ENCODE data around the gene PER2. TPM values are rescaled to one million over a fixed set of nuclear protein-coding genes. Genes with fewer than 3 reads are reported as not detected.
"Not testable (repeated sequence)": the region's sequence is repeated elsewhere in the genome, so short reads cannot be mapped to it uniquely, and the experiment has no call there.

The PER2 gene
- polyA plus RNA-seq, 2 donors, result 4.9 to 12.6 TPM

DNA sequence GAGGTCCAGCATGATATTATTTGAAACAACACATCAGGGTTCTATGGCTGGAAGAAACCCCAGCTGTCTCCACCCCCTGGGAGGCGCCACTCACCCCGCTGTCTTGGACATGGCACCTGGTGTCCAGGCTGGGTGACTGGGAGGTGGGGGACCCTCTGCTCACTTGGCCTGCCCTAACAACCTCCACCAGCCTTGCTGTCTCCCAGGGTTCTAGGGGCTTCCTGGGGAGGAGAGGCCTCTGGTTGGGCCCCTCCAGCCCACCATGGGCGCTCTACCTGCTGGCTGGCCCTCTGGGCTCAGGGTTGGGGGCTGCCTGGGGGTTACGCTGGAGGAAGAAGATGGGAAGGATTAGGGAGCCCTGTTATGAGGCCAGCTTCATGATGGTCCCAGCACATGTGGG lies 16.3 kb downstream of the PER2 start:
- Histone ChIP-seq H3K27me3 (ENCODE audit: control insufficient read depth in 1 of 2, insufficient read depth in 2 of 2, low read length in 2 of 2) (no peaks in the 10 kb centered on the region), H3K9me3 (ENCODE audit: control insufficient read depth in 2 of 2, insufficient read depth in 1 of 2, low read depth in 1 of 2, low read length in 1 of 2) (no peaks in the 10 kb centered on the region), H3K27ac (ENCODE audit: low read depth in 2 of 2, low read length in 1 of 2) (no peak overlapping the region), H3K4me1 (ENCODE audit: control insufficient read depth in 2 of 2, insufficient read depth in 2 of 2, low read length in 1 of 2) (peaks cover 0 to 8% of the 10 kb centered on the region in 2 donors), H3K36me3 (ENCODE audit: control insufficient read depth in 2 of 2, insufficient read depth in 2 of 2, low read length in 1 of 2) (peaks cover 28 to 50% of the 10 kb centered on the region in 2 donors), H3K4me3 (ENCODE audit: low read depth in 1 of 2, low read length in 2 of 2) (no peak overlapping the region)
- 97 to 100% methylated on average over 4 of the region's 4 CpGs for WGBS, 2 donors

GRCh38 chr2:238271686-238272085 lies 16.7 kb downstream of the PER2 start:
- H3K27me3 ChIP-seq (ENCODE audit: control insufficient read depth in 1 of 2, insufficient read depth in 2 of 2, low read length in 2 of 2); H3K9me3 ChIP-seq (ENCODE audit: control insufficient read depth in 2 of 2, insufficient read depth in 1 of 2, low read depth in 1 of 2, low read length in 1 of 2); H3K4me3 ChIP-seq (ENCODE audit: low read depth in 1 of 2, low read length in 2 of 2); H3K27ac ChIP-seq (ENCODE audit: low read depth in 2 of 2, low read length in 1 of 2): not testable (repeated sequence)
- WGBS, 2 donors, result 83 to 86% methylated on average over 8 of the region's 8 CpGs
- H3K36me3 ChIP-seq (ENCODE audit: control insufficient read depth in 2 of 2, insufficient read depth in 2 of 2, low read length in 1 of 2), result peaks cover 26 to 51% of the 10 kb centered on the region in 2 donors
- peaks cover 0 to 10% of the 10 kb centered on the region in 2 donors for H3K4me1 ChIP-seq (ENCODE audit: control insufficient read depth in 2 of 2, insufficient read depth in 2 of 2, low read length in 1 of 2)

DNA sequence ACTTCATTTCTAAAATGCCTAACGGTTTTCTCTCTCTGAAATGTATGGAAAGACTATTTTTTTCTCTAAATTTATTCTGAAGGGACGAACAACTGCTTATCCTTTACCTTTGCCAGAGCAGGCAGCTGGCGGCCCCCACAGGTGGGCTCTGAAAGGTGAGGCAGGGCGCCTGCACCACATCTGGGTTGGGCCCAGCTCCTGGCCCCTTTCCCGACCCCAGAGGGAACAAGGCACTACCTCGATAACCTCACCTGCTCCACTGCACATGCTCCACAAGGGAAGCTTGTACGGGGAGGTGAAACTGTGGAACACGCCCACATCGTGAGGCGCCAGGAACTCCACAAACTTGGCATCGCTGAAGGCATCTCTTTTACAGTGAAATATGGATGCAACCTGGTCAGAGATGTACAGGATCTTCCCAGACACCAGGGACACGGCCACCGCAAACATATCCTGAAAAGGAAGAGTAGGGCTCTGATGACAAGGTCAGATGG lies 17.3 kb downstream of the PER2 start:
- Histone ChIP-seq H3K4me1 (ENCODE audit: control insufficient read depth in 2 of 2, insufficient read depth in 2 of 2, low read length in 1 of 2) (peaks cover 0 to 10% of the 10 kb centered on the region in 2 donors), H3K4me3 (ENCODE audit: low read depth in 1 of 2, low read length in 2 of 2) (no peak overlapping the region), H3K27me3 (ENCODE audit: control insufficient read depth in 1 of 2, insufficient read depth in 2 of 2, low read length in 2 of 2) (no peaks in the 10 kb centered on the region), H3K9me3 (ENCODE audit: control insufficient read depth in 2 of 2, insufficient read depth in 1 of 2, low read depth in 1 of 2, low read length in 1 of 2) (no peaks in the 10 kb centered on the region), H3K27ac (ENCODE audit: low read depth in 2 of 2, low read length in 1 of 2) (no peak overlapping the region), H3K36me3 (ENCODE audit: control insufficient read depth in 2 of 2, insufficient read depth in 2 of 2, low read length in 1 of 2) (peaks cover 22 to 45% of the 10 kb centered on the region in 2 donors)
- 62 to 76% methylated on average over 13 of the region's 13 CpGs for WGBS, 2 donors

DNA sequence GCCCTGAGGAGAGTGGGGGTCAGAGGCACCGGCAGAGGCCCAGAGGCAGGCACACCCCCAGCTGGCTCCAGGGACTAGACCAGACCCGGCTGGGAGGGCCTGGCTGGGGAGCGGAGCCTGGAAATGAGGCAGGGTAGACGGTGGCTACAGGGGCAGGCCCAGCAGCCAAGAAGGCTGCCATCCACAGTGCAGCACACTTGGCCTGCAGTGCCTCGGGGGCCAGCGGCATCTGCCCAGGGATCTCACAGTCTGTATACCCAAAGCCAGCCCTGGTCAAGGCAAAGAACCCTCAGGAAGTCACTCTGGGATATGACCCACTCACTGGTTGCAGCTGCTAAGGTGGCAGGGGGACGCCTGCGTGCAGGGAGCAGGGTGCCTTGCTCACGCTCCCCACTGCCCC lies 17.8 kb downstream of the PER2 start:
- no peaks in the 10 kb centered on the region for H3K27me3 ChIP-seq (ENCODE audit: control insufficient read depth in 1 of 2, insufficient read depth in 2 of 2, low read length in 2 of 2)
- 85 to 88% methylated on average over 8 to 9 of the region's 9 CpGs for WGBS, 2 donors
- H3K27ac ChIP-seq (ENCODE audit: low read depth in 2 of 2, low read length in 1 of 2), result no peak overlapping the region
- peaks cover 21 to 43% of the 10 kb centered on the region in 2 donors for H3K36me3 ChIP-seq (ENCODE audit: control insufficient read depth in 2 of 2, insufficient read depth in 2 of 2, low read length in 1 of 2)
- H3K9me3 ChIP-seq (ENCODE audit: control insufficient read depth in 2 of 2, insufficient read depth in 1 of 2, low read depth in 1 of 2, low read length in 1 of 2), result no peaks in the 10 kb centered on the region
- peaks cover 0 to 10% of the 10 kb centered on the region in 2 donors for H3K4me1 ChIP-seq (ENCODE audit: control insufficient read depth in 2 of 2, insufficient read depth in 2 of 2, low read length in 1 of 2)
- no peak overlapping the region for H3K4me3 ChIP-seq (ENCODE audit: low read depth in 1 of 2, low read length in 2 of 2)

DNA sequence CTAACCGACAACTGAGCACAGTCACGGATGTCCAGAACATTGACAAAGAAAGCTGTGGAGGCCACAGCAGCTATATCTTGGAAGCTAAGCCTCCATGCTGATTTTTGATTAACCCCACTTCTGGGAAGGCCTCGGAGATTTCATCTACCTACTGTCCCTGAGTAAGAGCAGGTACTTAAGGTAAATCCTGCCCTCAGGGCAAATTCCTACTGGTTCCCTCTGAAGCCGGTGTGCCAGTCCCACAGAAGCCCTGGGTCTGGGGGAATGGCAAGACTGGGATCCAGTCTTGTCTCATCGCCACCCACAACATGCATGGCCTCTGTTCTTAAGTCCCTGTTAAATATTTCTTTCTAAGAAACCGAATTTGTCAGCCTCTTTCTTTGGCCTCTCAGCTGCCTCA lies 18.7 kb downstream of the PER2 start:
- WGBS, 2 donors, result 76 to 79% methylated on average over 6 of the region's 6 CpGs
- H3K36me3 ChIP-seq (ENCODE audit: control insufficient read depth in 2 of 2, insufficient read depth in 2 of 2, low read length in 1 of 2), result peaks cover 21 to 38% of the 10 kb centered on the region in 2 donors
- peaks cover 0 to 10% of the 10 kb centered on the region in 2 donors for H3K4me1 ChIP-seq (ENCODE audit: control insufficient read depth in 2 of 2, insufficient read depth in 2 of 2, low read length in 1 of 2)

DNA sequence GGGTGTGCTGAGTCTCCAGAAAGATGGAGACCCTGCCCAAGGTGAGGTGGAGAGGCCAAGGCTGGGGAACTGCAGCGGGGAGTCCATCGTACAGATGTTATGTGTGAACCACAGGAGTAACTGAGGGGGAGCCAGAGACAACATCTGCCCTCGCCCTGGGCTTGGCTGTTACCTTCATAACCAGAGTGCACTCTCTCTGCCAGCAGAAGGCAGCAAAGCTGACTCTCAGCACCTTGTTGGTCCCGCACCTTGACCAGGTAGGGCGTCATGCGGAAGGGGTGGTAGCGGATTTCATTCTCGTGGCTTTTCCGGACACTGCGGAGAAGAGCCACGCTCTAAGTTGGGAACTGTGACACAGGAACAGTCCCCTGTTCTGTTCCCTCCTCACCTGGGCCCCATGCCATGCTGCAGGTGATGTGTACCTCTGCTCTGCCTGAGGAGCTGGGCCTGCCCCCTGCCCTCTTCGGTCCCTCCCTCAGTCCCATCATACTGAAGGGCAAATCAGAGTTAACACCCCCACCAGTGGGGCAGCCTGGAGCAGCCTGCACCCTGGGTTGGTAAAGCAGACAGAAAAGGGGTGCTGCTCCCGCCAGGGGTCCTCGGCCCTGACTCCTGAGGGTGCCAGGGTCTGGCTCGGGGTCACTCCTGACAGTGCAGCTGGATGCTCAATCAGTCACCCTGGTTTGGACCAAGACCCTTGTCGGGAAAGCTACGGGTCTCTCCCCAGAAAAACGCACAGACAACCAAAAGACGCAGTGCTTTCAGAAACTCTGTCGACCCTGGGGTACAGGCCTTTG lies 20.3 kb downstream of the PER2 start:
- Histone ChIP-seq H3K27me3 (ENCODE audit: control insufficient read depth in 1 of 2, insufficient read depth in 2 of 2, low read length in 2 of 2) (no peaks in the 10 kb centered on the region), H3K36me3 (ENCODE audit: control insufficient read depth in 2 of 2, insufficient read depth in 2 of 2, low read length in 1 of 2) (peaks cover 17 to 36% of the 10 kb centered on the region in 2 donors), H3K4me1 (ENCODE audit: control insufficient read depth in 2 of 2, insufficient read depth in 2 of 2, low read length in 1 of 2) (peaks cover 4 to 10% of the 10 kb centered on the region in 2 donors), H3K27ac (ENCODE audit: low read depth in 2 of 2, low read length in 1 of 2) (peak overlapping the region; percentile 62 to 76), H3K4me3 (ENCODE audit: low read depth in 1 of 2, low read length in 2 of 2) (no peak overlapping the region), H3K9me3 (ENCODE audit: control insufficient read depth in 2 of 2, insufficient read depth in 1 of 2, low read depth in 1 of 2, low read length in 1 of 2) (no peaks in the 10 kb centered on the region)
- 82 to 88% methylated on average over 20 of the region's 20 CpGs for WGBS, 2 donors

More for the DNA sequence above, 18.7 kb downstream of the PER2 start:
- Histone ChIP-seq H3K27me3 (ENCODE audit: control insufficient read depth in 1 of 2, insufficient read depth in 2 of 2, low read length in 2 of 2) (no peaks in the 10 kb centered on the region), H3K27ac (ENCODE audit: low read depth in 2 of 2, low read length in 1 of 2) (no peak overlapping the region), H3K9me3 (ENCODE audit: control insufficient read depth in 2 of 2, insufficient read depth in 1 of 2, low read depth in 1 of 2, low read length in 1 of 2) (no peaks in the 10 kb centered on the region), H3K4me3 (ENCODE audit: low read depth in 1 of 2, low read length in 2 of 2) (no peak overlapping the region)

GRCh38 chr2:238267341-238267710 lies 21.1 kb downstream of the PER2 start:
- peak overlapping the region; percentile 62 to 76 for H3K27ac ChIP-seq (ENCODE audit: low read depth in 2 of 2, low read length in 1 of 2)
- H3K27me3 ChIP-seq (ENCODE audit: control insufficient read depth in 1 of 2, insufficient read depth in 2 of 2, low read length in 2 of 2), result no peaks in the 10 kb centered on the region
- H3K9me3 ChIP-seq (ENCODE audit: control insufficient read depth in 2 of 2, insufficient read depth in 1 of 2, low read depth in 1 of 2, low read length in 1 of 2), result no peaks in the 10 kb centered on the region
- WGBS, 2 donors, result 61 to 75% methylated on average over 1 of the region's 1 CpG
- no peak overlapping the region for H3K4me3 ChIP-seq (ENCODE audit: low read depth in 1 of 2, low read length in 2 of 2)
- H3K36me3 ChIP-seq (ENCODE audit: control insufficient read depth in 2 of 2, insufficient read depth in 2 of 2, low read length in 1 of 2), result peaks cover 10 to 33% of the 10 kb centered on the region in 2 donors
- H3K4me1 ChIP-seq (ENCODE audit: control insufficient read depth in 2 of 2, insufficient read depth in 2 of 2, low read length in 1 of 2), result peaks cover 4 to 10% of the 10 kb centered on the region in 2 donors

- no peaks in the 10 kb centered on the region for H3K27me3 ChIP-seq (ENCODE audit: control insufficient read depth in 1 of 2, insufficient read depth in 2 of 2, low read length in 2 of 2)
- WGBS, 2 donors, result 92% methylated on average over 11 of the region's 11 CpGs
- H3K4me3 ChIP-seq (ENCODE audit: low read depth in 1 of 2, low read length in 2 of 2), result no peak overlapping the region
- H3K4me1 ChIP-seq (ENCODE audit: control insufficient read depth in 2 of 2, insufficient read depth in 2 of 2, low read length in 1 of 2), result peaks cover 4 to 14% of the 10 kb centered on the region in 2 donors
- no peak overlapping the region for H3K27ac ChIP-seq (ENCODE audit: low read depth in 2 of 2, low read length in 1 of 2)
- no peaks in the 10 kb centered on the region for H3K9me3 ChIP-seq (ENCODE audit: control insufficient read depth in 2 of 2, insufficient read depth in 1 of 2, low read depth in 1 of 2, low read length in 1 of 2)
- peaks cover 7 to 31% of the 10 kb centered on the region in 2 donors for H3K36me3 ChIP-seq (ENCODE audit: control insufficient read depth in 2 of 2, insufficient read depth in 2 of 2, low read length in 1 of 2)
Observed at GRCh38 chr2:238265605-238266004, 22.8 kb downstream of the PER2 start.

DNA sequence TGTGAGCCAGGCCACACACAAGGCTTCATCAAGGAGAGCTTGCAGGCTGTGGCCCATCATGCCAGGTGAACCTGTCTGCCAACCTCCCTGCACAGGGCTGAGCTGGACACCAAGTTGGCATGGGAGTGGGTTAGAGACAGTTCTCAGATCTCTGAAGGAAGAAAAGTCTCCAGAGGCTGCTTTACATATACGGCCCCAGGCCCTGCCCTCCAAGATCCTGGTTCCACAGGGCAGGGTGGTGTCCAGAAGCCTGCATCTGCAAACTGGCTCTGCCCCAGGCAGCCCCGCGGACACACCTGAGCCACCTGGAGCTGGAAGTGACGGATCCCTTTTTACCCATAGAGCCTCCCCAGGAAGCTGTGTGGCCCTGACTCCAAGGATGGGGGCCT lies 24.3 kb downstream of the PER2 start:
- peaks cover 7 to 35% of the 10 kb centered on the region in 2 donors for H3K36me3 ChIP-seq (ENCODE audit: control insufficient read depth in 2 of 2, insufficient read depth in 2 of 2, low read length in 1 of 2)
- H3K4me1 ChIP-seq (ENCODE audit: control insufficient read depth in 2 of 2, insufficient read depth in 2 of 2, low read length in 1 of 2), result peaks cover 4 to 14% of the 10 kb centered on the region in 2 donors
- 60 to 72% methylated on average over 4 of the region's 4 CpGs for WGBS, 2 donors
- H3K4me3 ChIP-seq (ENCODE audit: low read depth in 1 of 2, low read length in 2 of 2), result no peak overlapping the region
- no peaks in the 10 kb centered on the region for H3K27me3 ChIP-seq (ENCODE audit: control insufficient read depth in 1 of 2, insufficient read depth in 2 of 2, low read length in 2 of 2)
- H3K9me3 ChIP-seq (ENCODE audit: control insufficient read depth in 2 of 2, insufficient read depth in 1 of 2, low read depth in 1 of 2, low read length in 1 of 2), result no peaks in the 10 kb centered on the region
- H3K27ac ChIP-seq (ENCODE audit: low read depth in 2 of 2, low read length in 1 of 2), result peak overlapping the region; percentile 9 to 43

All from esophagus (tissue), 2 donors.